Measurements from ENCODE around the gene ST3GAL2.

DNA sequence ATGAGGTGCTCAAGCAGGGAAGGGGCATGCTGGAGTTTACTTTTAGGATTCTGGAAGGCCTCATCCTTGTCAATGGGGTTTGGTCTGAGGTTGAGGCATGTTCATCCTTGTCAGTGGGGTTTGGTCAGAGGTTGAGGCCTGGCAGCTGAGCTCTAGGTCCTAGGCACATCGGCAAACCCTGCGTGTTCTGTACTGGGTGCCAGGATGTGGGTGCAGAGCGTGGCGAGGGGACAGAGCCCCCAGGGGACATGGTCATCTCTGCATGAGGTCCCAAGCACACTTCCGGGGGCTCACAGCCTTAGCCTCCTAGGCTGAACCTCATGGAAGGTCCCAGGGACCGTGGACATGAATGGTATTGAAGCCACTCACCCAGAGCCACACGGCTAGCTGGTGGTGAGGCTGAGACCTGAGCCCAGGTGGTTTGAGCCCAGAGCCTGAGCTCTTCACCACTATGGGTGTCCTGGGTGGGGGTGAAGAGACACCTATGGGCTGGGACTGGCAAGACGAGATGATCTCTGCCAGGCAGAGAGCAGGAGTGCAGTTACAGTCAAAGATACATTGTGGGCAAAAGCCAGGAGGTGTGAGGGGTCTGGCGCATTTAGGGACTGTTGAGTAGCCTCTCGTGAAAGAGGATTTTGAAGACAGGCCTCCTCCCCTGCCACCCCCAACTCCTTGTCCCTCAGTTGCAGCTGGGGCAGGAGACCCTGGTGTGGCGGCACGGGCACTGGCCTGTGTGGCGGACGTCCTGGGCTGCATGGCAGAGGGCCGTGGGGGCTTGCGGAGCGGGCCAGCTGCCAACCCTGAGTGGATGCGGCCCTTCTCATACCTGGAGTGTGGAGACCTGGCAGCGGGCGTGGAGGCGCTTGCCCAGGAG, 34.8 kb upstream of the ST3GAL2 start:
- TF ChIP-seq, protein P1, sequence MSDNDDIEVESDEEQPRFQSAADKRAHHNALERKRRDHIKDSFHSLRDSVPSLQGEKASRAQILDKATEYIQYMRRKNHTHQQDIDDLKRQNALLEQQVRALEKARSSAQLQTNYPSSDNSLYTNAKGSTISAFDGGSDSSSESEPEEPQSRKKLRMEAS (IDR thresholded peaks at IDR 0.05), result no peak
- TF ChIP-seq, protein P2, sequence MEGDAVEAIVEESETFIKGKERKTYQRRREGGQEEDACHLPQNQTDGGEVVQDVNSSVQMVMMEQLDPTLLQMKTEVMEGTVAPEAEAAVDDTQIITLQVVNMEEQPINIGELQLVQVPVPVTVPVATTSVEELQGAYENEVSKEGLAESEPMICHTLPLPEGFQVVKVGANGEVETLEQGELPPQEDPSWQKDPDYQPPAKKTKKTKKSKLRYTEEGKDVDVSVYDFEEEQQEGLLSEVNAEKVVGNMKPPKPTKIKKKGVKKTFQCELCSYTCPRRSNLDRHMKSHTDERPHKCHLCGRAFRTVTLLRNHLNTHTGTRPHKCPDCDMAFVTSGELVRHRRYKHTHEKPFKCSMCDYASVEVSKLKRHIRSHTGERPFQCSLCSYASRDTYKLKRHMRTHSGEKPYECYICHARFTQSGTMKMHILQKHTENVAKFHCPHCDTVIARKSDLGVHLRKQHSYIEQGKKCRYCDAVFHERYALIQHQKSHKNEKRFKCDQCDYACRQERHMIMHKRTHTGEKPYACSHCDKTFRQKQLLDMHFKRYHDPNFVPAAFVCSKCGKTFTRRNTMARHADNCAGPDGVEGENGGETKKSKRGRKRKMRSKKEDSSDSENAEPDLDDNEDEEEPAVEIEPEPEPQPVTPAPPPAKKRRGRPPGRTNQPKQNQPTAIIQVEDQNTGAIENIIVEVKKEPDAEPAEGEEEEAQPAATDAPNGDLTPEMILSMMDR (IDR thresholded peaks at IDR 0.05), result no peak
- no peak for TF ChIP-seq ZFP36 (IDR thresholded peaks at IDR 0.05; ENCODE audit: borderline replicate concordance, partially characterized antibody)
- peak in 1 of 2 experiments; percentile 43; a peak in 2 of 5 replicates for TF ChIP-seq RAD21 (conservative IDR thresholded peaks at IDR 0.05 in 1 of 2, IDR thresholded peaks at IDR 0.05 in 1 of 2)
- TF ChIP-seq ZNF302 (CRISPR knock-in tag; IDR thresholded peaks at IDR 0.05), result no peak
- TF ChIP-seq POLR2A (IDR thresholded peaks at IDR 0.05; ENCODE audit: low read length), result no peak
- TF ChIP-seq PHF8 (IDR thresholded peaks at IDR 0.05; ENCODE audit: borderline replicate concordance, low read depth), result no peak
- no peak for TF ChIP-seq MAZ (IDR thresholded peaks at IDR 0.05; ENCODE audit: borderline replicate concordance, low read depth, low read length)
- no peak for TF ChIP-seq RFX5 (IDR thresholded peaks at IDR 0.05)
